OCI-LY3 (cell line): Measurements from ENCODE around the gene CHST11.

Source experiments
- H2AFZ ChIP-seq: fragments of 200-600, 300-600 bp; shearing (Covaris generic); 2 replicates; pipeline ENCODE4 v1.6.0; 2014; ENCODE audit warnings: antibody characterized with exemption, low read depth, low read length
- H3K27ac ChIP-seq: fragments of 200-600, 300-600 bp; sonication (generic); 2 replicates; pipeline ENCODE4 v1.5.1; 2014; ENCODE audit warnings: mild to moderate bottlenecking, low read length, moderate library complexity, mixed read lengths
- H3K27me3 ChIP-seq: fragments of 200-600, 300-600 bp; sonication (generic); 2 replicates; pipeline ENCODE4 v1.6.1; 2014; ENCODE audit warnings: low read depth, low read length, mixed read lengths
- H3K36me3 ChIP-seq: fragments of 200-600, 300-600 bp; sonication (generic); replicated peaks from 2 replicates; pipeline ENCODE3; 2014; ENCODE audit warnings: low read depth, low read length, mixed read lengths
- H3K4me1 ChIP-seq: fragments of 300-600, 200-600 bp; sonication (generic); 2 replicates; pipeline ENCODE4 v1.6.1; 2014; ENCODE audit warnings: low read length, mixed read lengths
- H3K4me2 ChIP-seq: fragments of 200-600, 300-600 bp; sonication (generic); 2 replicates; pipeline ENCODE4 v1.6.1; 2014; ENCODE audit warnings: low read length, mixed read lengths
- H3K4me3 ChIP-seq: fragments of 300-600, 200-600 bp; sonication (generic); 2 replicates; pipeline ENCODE4 v1.5.1; 2014; ENCODE audit warnings: antibody characterized with exemption, mild to moderate bottlenecking, low read length, moderate library complexity
- H3K79me2 ChIP-seq: fragments of 300-600, 200-600 bp; shearing (Covaris generic); 2 replicates; pipeline ENCODE4 v1.6.1; 2014; ENCODE audit warnings: mild to moderate bottlenecking, low read length, mixed read lengths
- H3K9ac ChIP-seq: fragments of 300-600, 200-600 bp; shearing (Covaris generic); 2 replicates; pipeline ENCODE4 v1.6.0; 2014; ENCODE audit warnings: mild to moderate bottlenecking, low read length, moderate library complexity
- H3K9me3 ChIP-seq: fragments of 200-600, 300-600 bp; shearing (Covaris generic); 2 replicates; pipeline ENCODE4 v1.6.1; 2014; ENCODE audit warnings: low read length, mixed read lengths; ENCODE audit not compliant: insufficient read depth
- H4K20me1 ChIP-seq: fragments of 200-600, 300-600 bp; sonication (generic); 2 replicates; pipeline ENCODE4 v1.6.1; 2016; ENCODE audit warnings: low read length, mixed read lengths; ENCODE audit not compliant: insufficient read depth
- EZH2phosphoT487 ChIP-seq: fragments of 200-600 bp; shearing (Covaris generic); IDR thresholded peaks from 2 replicates; pipeline ENCODE4 v1.6.1; 2018; ENCODE audit warnings: antibody characterized with exemption, mixed run types, low read depth
- TF ChIP-seq, protein P1 (sequence below): fragments of 200-600, 300-600 bp; sonication (generic); IDR thresholded peaks from 2 replicates; pipeline ENCODE4 v1.5.1; 2014; ENCODE audit warnings: antibody characterized with exemption, low read length, low read depth

The CHST11 gene

DNA sequence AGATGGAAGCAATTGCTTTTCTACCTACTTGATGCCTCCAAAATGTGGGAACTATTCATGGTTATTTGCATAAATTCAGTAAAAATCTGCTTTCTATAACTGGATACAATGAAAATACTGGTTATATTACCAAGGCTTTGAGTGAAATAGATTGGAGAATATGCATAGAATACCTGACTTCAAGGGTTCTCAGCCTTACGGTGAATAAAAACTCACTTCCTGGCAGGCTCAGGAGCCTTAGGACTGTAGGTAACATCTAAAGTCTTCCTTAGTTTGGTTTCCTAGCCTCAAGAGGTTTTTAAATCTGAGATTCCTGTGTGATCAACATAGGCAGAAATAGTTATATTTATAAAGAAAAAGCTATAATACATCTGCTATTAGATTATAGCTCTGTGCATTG, 342.7 kb downstream of the CHST11 start:
- H3K9ac ChIP-seq: no peak overlapping the region
- no peak overlapping the region for H2AFZ ChIP-seq
- no peak overlapping the region for H3K27ac ChIP-seq
- H3K36me3 ChIP-seq: peaks cover 4% of the 10 kb centered on the region
- no peaks in the 10 kb centered on the region for H3K27me3 ChIP-seq
- TF ChIP-seq, protein P1, sequence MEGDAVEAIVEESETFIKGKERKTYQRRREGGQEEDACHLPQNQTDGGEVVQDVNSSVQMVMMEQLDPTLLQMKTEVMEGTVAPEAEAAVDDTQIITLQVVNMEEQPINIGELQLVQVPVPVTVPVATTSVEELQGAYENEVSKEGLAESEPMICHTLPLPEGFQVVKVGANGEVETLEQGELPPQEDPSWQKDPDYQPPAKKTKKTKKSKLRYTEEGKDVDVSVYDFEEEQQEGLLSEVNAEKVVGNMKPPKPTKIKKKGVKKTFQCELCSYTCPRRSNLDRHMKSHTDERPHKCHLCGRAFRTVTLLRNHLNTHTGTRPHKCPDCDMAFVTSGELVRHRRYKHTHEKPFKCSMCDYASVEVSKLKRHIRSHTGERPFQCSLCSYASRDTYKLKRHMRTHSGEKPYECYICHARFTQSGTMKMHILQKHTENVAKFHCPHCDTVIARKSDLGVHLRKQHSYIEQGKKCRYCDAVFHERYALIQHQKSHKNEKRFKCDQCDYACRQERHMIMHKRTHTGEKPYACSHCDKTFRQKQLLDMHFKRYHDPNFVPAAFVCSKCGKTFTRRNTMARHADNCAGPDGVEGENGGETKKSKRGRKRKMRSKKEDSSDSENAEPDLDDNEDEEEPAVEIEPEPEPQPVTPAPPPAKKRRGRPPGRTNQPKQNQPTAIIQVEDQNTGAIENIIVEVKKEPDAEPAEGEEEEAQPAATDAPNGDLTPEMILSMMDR: no peak
- no peak for TF ChIP-seq EZH2phosphoT487
- H3K4me2 ChIP-seq: no peak overlapping the region
- H3K79me2 ChIP-seq: no peaks in the 10 kb centered on the region
- H3K4me3 ChIP-seq: no peak overlapping the region
- H4K20me1 ChIP-seq: no peaks in the 10 kb centered on the region
- no peaks in the 10 kb centered on the region for H3K9me3 ChIP-seq
- H3K4me1 ChIP-seq: peaks cover 7% of the 10 kb centered on the region

DNA sequence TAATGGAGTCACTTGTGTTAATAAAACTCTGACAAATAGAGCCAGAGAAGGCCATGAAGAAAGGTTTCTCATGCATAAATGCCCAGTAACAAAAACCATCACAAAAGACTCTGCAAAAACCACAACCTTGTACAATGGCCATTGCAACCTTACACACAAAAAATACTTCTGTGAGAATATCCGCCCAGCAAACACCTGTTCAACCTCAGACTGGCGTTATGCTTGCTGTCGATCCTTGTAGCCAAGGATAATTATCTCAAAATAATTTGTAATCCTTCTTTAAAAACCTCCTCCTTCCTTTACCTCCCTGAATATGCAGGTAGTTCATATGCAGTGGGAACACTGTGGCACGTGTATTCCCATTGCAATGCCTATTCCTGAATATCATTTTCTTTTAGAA, 344.3 kb downstream of the CHST11 start:
- no peaks in the 10 kb centered on the region for H3K27me3 ChIP-seq
- no peak overlapping the region for H3K4me2 ChIP-seq
- no peak overlapping the region for H3K9ac ChIP-seq
- no peak overlapping the region for H3K4me3 ChIP-seq
- H3K27ac ChIP-seq: no peak overlapping the region
- peaks cover 7% of the 10 kb centered on the region for H3K4me1 ChIP-seq
- no peaks in the 10 kb centered on the region for H3K9me3 ChIP-seq
- peaks cover 4% of the 10 kb centered on the region for H3K36me3 ChIP-seq
- TF ChIP-seq, protein P1: no peak
- TF ChIP-seq EZH2phosphoT487: no peak
- H2AFZ ChIP-seq: no peak overlapping the region
- no peaks in the 10 kb centered on the region for H3K79me2 ChIP-seq
- H4K20me1 ChIP-seq: no peaks in the 10 kb centered on the region

DNA sequence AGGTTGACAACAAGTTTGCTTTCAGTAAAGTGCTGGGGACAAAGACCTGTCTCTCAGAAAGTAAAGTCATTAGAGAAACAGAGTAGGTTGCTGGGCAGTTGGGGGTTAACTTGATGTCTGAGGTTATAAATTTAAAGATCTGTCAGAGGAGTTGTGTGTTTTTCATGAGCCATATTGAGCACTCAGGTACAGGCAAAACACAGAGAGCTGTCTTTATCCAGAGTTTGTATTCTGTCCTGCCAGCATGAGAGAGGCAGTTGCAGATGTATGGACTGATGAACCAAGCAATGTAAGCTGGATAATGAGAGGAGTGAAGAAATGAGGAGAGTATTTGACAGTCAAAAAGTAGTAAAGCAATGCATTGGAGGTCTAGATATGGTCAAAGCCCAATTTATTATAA, 344.7 kb downstream of the CHST11 start:
- Histone ChIP-seq H3K27me3 (no peaks in the 10 kb centered on the region), H4K20me1 (no peaks in the 10 kb centered on the region), H2AFZ (no peak overlapping the region), H3K9me3 (no peaks in the 10 kb centered on the region), H3K27ac (no peak overlapping the region), H3K79me2 (no peaks in the 10 kb centered on the region), H3K9ac (no peak overlapping the region), H3K4me1 (peaks cover 7% of the 10 kb centered on the region), H3K36me3 (peaks cover 4% of the 10 kb centered on the region), H3K4me2 (no peak overlapping the region), H3K4me3 (no peak overlapping the region)
- no peak for TF ChIP-seq EZH2phosphoT487
- TF ChIP-seq, protein P1: no peak

DNA sequence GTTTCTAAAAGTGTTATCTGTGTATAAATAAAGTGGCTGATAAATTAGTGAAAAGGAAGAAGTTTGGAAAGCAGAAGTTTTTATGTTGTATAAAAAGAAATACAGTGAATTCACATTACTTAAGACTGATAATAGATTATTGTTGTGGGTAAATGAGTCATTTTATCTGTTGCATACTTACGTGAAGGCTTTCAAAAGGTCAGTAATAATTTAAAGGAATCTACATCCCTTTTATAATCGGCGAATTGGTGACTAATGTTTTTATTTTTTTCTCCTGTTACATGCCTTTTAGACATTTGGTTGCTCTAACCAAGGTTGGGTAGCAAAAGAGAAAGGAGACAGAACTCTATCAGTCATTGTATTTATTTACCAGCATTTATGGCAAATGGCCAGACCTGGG, 345.5 kb downstream of the CHST11 start:
- H3K9me3 ChIP-seq: no peaks in the 10 kb centered on the region
- H3K4me1 ChIP-seq: peaks cover 7% of the 10 kb centered on the region

More for the DNA sequence above, 345.5 kb downstream of the CHST11 start:
- Histone ChIP-seq H3K4me3 (no peak overlapping the region), H2AFZ (no peak overlapping the region), H3K36me3 (peaks cover 4% of the 10 kb centered on the region), H3K9ac (no peak overlapping the region), H3K27ac (no peak overlapping the region), H3K79me2 (no peaks in the 10 kb centered on the region), H3K27me3 (no peaks in the 10 kb centered on the region), H4K20me1 (no peaks in the 10 kb centered on the region), H3K4me2 (no peak overlapping the region)
- TF ChIP-seq EZH2phosphoT487: no peak
- TF ChIP-seq, protein P1: no peak
